CD4-positive, alpha-beta T cell treated with Interleukin-6 for 4 hours (primary cell): ENCODE results near the gene SYT13.

ENCODE experiments used
- DNase-seq: peaks from one replicate; pipeline ENCODE4 v3.0.0-alpha.2; 2020; ENCODE audit warnings: mixed read lengths

Gene SYT13, protein sequence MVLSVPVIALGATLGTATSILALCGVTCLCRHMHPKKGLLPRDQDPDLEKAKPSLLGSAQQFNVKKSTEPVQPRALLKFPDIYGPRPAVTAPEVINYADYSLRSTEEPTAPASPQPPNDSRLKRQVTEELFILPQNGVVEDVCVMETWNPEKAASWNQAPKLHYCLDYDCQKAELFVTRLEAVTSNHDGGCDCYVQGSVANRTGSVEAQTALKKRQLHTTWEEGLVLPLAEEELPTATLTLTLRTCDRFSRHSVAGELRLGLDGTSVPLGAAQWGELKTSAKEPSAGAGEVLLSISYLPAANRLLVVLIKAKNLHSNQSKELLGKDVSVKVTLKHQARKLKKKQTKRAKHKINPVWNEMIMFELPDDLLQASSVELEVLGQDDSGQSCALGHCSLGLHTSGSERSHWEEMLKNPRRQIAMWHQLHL

DNA sequence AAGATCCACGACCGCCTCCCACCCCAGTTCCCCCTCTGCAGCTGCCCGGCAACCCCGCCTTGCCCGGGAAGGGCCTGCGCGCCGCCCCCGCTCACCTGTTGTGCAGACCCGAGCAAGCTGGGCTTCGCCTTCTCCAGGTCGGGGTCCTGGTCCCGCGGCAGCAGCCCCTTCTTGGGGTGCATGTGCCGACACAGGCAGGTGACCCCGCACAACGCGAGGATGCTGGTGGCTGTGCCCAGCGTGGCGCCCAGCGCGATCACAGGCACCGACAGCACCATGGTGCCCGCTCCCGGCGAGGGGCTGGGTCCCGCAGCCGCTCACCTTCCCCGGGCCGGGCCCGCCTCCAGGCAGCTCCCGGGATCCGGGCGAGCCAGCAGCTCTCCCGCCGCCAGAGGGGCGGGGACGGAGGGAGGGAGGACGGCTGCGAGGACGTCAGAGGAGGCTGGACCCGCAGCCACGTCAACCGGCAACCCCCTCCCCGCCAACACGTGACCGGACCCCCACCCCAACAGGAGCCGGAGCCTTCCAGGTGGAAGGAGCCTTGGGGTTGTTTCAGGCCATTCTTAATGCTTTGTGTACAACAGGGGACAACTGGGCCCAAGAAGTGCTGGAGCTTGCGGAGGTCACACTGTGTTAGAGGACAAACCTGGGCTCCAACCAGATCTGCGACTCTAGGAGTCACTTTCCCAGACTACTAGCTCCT lies at the start of gene SYT13:
Gene SYT13, minus strand, starts transcription at position 412 of the 703 bp plus-strand sequence. Its CDS starts 134 bp downstream, at position 278.
- DNase-seq: no peak

DNA sequence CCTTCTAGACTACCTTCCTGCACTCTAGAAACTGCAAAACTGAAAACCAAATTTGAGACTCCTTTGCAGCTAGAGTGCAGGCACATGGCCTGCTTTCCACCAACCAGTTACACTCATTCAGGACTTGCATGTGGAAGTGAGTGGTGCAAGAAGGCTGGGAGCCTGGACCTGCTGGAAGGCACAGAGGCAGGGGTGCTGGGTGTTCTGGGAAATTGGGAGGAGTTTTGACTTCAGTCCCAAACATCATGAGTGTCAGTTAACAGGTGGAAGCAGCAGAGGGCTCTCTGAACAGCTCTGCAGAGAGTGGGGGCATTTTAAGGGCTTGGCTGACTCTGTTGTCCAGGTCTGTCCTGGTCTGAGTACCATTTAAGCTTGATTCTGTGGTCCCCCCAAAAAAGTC lies 49.3 kb upstream of the SYT13 start:
- no peak for DNase-seq

DNA sequence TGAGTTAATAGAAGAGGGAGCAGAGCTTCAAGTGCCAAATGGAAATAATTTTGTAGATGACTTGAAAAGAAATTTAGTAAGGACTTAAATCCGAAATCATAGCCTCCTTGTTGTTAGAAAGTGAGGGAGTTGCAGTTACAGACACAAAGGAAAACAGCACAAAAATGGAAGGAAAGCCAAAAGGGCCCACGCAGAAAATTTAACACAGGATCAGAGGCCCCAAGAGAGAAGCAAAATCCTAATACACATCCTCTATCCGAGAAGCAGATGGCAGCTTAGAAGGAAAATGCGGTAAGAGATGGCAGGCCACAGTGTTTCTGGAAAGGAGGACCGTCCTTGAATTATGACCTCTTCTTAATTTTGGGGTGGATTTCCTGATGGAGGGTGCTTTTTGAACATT lies 48.7 kb upstream of the SYT13 start:
- DNase-seq: no peak

DNA sequence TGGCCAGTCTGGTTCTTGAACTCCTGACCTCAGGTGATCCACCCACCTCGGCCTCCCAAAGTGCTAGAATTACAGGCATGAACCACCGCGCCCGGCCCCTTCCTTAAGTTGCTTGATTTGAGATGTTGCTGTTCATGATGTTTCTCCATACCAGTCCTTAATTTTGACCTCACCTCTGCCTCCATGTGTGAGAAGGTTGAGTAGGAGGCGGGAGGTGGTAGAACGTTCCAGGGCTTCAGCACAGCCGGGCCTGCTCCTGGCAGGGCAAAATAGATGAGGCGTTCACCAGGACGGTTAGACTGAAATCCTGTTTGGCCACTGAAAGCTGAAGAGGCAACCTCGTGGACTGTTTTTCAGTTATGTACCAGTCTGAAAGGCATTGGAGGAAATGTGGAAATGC lies 48.3 kb upstream of the SYT13 start:
- DNase-seq: no peak

DNA sequence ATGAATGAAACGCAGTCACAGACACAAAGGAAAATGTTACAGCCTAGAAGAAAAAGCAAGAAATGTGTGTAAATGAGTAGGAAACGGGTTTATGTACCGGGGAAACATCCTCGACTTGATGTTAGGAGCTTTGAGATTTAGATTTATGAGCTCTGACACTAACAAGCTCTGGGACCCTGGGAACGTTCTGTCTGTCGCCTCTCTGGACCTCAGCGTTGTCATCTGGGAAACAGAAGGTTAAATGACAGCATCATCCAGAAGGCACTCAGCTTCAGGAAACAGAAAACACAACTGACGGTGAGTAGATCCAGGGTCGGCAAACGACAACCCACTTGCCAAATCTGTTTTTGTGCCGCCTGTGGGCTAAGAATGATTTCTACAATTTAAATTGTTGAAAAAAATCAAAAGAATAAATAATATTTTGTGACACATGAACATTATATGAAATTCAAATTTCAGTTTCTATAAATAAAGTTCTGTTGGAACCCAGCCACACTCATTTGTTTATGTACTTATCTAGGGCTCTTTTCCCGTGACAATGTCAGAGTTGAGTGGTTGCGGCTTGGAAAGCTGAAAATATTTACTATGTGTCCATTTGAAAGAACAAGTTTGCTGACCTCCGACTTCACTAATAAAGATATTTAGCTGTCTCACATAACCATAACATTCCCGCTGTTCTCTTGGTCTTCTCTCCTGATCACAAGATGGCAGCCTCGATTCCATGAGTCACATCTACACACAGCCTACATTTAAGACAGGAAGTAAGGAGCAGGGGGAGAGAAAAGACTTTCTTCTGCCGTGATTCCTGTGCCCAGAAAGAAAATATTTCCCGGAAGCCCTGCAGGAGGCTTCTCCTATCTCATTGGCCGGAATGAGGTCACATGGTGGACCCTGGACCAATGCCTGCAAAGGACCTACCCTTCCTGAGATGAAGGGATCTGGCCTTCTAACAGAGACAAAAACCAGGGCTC lies 47.1 kb upstream of the SYT13 start:
- no peak for DNase-seq

DNA sequence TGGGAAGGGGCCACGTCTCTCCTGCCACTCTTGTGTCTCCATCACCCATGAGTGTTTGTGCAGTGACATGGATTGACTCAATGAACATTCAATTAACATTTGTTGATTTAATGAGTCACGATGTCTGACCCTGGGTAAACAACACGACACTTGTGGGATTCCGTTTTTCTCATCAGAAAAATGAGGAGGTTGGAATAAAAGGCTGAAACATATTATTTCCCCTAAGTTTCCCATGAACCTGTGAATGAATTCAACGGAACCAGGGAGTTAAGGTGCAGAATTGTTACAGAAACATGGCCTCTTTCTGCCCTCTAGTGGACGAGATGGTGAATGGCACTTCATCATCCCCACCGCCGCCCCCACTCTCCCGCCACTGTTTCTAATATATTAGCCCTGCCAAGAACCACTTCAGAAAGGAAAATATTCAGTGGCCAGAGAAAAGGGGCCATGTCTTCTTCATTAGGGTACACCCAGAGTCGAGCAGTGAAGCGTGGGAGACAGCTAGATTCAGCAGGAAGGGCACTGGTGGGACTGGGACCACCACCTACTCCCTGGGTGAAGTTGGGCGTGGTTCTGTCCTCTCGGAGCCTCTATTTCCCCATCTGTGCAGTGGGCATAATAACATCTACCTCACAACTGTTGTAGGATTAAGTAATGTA lies 46.3 kb upstream of the SYT13 start:
- DNase-seq: peak; percentile 47

DNA sequence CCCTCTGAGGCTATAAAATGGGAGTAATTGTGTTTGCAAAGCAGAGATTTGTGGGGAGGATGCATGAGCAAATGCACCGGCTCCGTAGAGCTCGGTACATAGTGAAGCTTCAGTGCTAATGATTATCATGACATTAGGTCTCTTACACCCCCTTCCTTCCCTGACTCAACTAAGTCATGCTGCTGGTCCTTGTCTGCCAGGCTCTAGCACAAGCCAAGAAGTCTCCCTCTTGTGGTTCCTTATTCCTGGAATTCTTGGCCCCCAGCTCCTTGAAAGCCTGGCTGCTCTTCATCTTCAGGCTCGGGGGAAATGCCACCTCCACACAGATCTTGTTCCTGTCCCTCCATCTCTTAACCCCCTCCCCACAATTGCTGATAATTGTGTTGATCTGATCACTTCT lies 45.7 kb upstream of the SYT13 start:
- DNase-seq: no peak

DNA sequence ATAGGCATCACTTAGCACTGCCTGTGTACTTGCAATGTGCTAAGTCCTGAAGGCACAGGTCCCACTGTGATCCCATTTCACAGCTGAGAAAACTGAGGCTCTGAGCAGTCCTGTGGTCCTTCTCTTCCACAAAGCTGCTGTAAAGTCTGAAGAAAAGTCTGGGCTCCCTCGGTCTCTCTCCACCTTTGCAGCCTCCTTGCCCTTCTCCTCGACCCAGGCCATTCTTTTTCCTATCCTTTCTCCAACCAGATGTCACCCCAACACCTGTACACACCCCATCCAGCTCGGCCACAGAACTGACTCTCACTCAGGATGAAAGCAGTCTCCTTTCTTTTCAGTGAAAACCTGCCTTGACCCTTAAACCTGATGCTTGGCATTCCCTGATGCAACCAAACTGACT lies 42.6 kb upstream of the SYT13 start:
- no peak for DNase-seq

DNA sequence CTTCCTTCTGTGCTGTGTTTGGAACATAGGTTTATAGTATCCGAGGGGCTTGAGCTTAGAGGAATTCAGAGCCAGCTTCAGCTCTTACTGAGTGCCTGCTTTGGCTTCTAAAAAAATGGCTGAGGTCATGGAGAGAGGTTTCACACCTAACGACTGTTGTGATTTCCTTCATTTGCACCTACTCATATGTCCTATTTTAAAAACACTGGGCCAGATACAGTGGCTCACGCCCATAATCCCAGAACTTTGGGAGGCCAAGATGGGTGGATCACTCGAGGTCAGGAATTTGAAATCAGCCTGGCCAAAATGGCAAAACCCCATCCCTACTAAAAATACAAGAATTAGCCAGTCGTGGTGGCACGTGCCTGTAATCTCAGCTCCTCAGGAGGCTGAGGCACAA lies 38.3 kb upstream of the SYT13 start:
- DNase-seq: no peak

DNA sequence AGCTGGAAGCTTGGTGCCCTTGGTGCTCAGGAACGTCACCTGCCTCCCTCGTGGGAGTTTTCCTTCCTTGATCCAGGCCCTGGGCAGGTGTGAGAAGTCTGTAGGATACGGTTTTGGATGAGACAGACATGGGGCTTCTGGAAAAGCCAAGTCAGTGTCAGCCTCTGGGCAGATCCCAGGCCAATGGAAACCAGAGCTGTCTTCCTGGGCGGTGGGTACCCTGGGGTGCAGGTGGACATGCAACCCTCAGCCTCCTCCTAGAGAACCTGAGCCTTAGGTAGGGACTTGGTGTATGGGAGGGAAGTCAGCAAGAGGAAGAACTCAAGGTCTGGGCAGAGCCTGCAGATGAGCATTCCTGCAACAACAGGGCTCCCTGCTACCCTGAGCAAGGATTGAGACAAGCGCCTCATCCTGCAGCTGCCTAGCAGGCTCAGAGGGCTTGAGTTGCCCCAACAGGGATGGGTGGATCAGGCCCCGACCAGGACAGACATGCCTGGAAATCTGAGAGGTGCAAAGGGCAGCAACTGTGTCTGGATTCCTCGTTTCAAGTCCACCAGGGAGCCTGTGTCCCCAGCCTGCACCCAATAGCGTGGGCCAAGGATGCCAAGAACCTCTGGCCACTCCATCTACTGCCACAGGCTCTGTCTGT lies 37.6 kb upstream of the SYT13 start:
- DNase-seq: no peak

DNA sequence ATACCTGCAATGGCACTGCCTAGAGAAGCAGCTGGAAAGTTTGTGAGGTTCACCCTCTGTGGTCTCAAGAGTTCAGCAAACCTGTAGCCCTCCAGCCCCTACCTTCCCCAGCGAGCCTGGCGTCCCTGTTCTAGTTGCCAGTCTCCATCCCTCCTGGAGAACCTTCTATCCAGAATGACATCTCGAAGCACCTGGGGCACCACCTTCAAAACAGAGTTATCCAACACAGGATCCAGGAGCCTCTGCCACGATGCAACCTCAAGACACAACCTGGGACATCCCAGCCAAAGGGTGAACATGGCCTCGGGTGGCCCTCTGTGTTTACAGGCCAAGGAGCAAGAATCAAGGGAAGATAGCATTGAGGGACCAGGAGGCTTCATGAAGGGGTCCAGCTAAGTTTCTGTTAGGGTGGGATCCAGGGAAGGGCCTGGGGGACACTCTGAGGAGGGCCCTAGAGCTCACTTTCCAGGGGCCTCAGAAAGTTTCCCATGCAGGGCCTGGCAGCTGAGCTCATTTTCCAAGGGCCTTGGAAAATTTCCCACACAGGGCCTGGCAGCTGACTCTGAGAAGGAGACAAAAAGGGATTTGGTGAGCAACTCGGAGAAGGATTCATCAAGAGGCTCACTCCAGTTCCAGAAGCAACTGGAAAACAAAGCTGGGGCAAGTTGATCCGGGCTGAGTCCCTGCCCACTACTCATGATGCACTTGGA lies 36.9 kb upstream of the SYT13 start:
- no peak for DNase-seq

DNA sequence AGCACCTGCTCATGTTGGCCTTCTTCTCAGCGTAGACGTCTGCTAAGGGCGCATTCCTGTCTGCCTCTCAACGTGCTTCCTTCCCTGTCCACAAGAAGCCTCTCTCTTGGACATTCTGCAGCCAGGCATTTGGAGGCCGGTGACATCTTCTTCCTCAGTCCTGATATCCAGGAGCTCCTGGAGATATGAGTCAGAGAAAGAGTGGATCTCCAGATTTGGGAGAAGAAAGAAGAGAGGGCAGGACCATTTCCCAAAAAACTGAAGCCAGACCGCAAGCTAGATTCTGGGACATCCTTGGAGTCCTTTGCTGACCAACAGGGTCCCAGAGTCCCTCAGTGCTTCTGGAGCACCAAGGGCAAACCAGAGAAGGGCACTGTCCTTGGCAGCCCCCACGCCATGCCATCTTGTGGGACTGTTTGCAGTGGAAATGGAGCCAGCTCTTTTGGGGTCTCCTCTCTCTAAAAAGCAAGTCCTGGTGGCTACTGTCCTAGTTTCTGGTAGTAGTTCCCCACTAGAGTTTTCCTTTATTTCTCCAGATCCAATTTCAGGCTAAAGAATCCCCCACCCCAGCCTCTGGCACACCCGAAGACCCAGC lies 36.1 kb upstream of the SYT13 start:
- no peak for DNase-seq

DNA sequence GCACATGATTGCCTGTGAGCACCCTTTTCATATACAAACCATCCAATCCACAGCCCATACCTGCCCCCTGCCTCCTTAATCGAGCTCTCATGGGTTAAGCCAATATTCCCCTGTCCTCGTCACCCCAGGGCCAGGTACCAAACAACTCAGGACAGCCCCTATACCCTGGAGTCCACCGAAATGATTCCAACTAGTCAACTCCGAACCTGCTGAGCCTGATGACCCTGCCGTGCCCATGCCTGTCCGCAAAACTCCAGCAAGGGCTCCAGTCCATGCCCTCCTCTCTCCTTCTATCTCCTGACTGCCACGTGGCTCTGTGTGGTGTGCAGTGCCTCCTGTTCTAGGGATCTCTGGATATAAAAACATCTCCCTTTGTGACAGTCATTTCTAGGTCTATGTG lies 35.5 kb upstream of the SYT13 start:
- no peak for DNase-seq

DNA sequence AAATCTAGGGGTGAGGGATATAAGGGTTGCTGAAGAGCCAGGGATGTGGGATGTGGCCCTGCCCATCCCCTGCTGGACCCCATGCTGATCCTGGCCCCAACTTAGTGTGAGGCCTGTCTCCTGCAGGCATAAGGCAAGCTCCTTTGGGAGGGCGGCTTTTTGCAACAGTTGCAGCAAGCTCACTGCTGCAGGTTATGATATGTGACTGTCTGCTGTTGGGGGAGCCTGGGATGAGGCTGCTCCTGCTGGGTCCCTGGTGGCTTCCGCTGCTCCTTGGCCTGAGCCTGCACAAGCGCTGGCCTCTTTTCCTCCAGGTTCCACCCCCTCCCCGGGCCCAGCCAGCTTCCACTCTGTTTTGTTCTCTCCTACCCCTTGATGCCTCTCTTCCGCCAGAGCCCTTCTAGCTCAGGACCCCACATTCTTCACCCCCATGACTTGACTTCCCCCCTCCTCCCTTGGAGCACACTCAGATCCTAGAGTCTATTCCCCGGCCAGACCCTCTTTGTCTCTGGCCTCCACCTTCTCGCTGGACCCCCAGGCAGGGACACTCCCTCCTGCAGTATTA lies 35.0 kb upstream of the SYT13 start:
- no peak for DNase-seq

DNA sequence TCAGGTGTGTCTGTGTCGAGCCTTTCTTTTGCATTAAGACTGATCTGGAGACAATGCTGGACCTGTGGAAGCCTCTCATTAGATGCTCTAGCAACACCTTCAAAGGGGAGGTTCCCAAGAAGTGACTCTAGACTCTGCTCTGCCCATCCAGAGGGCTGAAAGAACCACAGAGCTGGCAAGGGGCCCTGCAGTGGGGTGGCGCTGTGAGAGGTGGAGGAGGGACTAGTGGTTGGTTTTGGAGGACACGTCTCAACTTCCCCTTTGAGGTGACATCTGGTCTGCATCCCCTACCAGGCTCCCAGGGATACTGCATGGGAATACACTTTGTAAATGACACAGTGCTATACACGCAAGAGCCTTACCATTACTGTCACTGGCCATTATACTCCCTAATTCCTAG lies 34.2 kb upstream of the SYT13 start:
- DNase-seq: no peak

DNA sequence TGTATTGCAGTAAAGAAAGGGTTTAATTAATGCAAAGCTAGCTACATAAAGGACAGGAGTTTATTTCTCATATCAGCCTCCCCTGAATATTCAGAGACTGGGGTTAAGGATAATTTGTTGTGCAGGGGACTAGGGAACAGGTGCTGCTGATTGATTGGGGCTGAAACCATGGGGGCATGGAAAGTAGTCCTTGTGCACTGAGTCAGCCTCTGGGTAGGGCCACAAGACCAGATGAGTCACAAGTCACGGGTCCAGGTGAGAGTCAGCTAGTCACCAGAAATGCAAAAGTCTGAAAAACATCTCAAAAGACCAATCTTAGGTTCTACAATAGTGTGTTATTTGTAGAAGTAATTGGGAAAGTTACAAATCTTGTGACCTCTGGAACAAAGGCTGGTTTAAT lies 32.9 kb upstream of the SYT13 start:
- DNase-seq: no peak

DNA sequence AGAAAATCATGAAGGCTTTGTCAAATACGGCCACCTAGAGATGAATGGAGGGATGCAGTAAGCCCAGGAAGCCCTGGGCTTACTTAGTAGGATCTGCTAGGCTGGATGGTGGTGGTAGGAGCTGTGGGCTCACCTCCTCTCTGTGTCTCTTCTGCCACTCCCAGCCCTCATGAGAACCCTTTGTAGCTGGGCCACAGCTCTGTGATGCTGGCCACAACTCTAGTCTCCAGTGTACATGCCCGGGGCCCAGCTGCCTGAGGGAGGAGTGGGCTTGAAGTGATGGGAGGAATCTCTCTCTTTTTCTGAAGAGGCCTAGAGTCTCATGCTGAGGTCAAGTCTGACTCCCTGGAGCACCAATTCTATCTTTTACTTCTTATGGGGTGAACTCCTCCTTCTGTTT lies 32.4 kb upstream of the SYT13 start:
- DNase-seq: no peak

DNA sequence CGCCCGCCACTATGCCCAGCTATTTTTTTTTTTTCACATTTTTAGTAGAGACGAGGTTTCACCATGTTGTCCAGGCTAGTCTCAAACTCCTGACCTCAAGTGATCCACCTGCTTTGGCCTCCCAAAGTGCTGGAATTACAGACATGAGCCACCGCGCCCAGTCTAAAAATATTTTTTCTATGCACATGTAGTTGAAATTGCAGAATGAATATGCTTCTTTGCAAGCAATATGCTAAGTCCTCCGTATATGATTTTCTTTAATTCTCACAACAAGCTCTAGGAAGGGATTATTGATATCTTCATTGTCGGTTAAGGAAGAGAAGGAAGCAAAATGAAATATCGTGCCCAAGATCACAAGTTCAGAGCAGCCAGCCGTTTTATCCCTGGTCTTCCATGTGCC lies 30.1 kb upstream of the SYT13 start:
- no peak for DNase-seq

DNA sequence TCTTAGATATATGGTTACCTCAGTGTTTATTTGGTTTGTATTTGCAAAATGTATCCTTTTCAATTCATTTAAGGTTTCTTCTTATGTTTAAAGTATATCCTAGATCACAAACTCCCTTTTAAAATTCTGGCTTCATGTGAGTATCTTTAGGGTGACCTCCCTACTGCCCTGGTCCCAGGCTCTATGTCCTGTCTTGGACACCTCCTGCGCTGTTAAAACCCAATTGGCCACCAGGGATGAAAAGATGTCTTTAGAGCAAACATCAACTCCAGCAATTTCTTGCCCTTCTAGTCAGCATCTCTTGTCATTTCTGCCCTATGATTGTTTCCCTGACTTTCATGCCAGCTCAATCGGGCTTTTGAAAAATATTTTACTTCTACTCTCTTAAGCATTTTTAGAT lies 28.8 kb upstream of the SYT13 start:
- DNase-seq: no peak

DNA sequence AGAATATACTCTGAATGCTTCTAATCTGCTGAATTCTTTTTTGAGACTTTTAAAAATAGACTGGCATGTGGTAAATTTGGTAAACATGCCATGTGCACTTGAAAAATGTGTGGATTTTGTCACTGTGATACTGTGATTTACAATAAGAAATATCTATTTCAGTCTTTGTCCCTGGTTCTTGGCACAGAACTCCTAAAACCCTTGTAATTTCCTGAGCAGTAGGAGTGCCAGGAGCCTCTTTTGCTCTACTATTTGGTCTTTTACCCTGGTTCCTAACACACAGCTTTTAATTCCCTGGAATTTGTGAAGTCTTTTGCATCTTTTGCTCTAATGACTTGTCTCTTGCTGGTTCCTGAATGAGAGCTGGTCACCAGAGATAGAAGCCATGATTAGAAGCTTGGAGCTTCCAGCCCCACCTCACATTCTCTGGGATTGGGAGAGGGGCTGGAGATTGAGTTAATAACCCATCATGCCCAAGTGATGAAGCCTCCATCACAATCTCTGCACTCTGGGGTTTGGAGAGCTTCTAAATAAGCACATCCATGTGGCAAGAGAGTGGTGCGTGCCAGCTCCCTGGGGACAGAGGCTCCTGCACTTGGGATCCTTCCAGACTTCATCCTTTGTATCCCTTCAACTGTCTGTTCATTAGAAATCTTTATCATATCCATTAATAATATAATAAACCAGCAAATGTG lies 27.2 kb upstream of the SYT13 start:
- DNase-seq: no peak
